Kasumi-1 (cell line): ENCODE data around the gene NAA15.
A peak's percentile ranks its signal among the peaks of the same experiment; 100 is the strongest.
"Not testable (repeated sequence)": the region's sequence is repeated elsewhere in the genome, so short reads cannot be mapped to it uniquely, and the experiment has no call there.

Experiments used
- DNase-seq, 2 experiments: peaks; one replicate each; lab custom pipeline; 2025; lab: John Stamatoyannopoulos, UW

The NAA15 gene

DNA sequence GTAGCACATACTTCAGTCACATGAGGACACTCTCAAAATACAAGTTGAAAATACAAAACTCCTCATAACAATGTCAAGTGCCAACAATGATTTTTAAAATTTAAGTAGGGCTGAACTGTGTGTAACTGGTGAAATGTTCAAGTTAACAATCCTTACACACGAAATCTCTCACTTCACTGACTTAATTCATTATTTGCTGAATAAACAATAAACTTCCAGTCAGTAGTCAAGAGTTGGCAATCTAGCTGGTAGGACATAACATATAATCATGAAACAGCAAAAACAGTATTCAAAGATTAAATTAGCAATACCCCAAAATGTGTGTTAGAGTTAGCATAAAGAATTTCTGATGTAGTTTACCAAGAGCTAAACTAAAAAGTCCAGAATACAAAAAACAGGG, 150.7 kb downstream of the NAA15 start:
- DNase-seq: no peak

DNA sequence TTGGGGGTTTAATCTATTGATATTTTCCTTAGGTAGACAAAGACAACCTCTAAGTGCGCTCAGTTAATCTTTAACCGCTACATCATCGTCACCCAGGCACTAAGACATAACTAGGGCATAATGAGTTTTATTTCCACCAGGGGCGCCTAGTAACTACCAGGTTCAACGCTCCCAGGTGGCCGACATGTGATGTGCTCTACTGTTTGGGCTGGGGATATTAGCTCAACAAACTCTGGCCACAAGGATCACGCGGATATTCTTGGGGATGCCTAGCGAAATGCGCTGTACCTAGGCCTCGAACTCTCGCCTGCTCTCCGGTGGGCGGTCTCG, 151.7 kb downstream of the NAA15 start:
- peak; percentile 84 to 91 for DNase-seq

DNA sequence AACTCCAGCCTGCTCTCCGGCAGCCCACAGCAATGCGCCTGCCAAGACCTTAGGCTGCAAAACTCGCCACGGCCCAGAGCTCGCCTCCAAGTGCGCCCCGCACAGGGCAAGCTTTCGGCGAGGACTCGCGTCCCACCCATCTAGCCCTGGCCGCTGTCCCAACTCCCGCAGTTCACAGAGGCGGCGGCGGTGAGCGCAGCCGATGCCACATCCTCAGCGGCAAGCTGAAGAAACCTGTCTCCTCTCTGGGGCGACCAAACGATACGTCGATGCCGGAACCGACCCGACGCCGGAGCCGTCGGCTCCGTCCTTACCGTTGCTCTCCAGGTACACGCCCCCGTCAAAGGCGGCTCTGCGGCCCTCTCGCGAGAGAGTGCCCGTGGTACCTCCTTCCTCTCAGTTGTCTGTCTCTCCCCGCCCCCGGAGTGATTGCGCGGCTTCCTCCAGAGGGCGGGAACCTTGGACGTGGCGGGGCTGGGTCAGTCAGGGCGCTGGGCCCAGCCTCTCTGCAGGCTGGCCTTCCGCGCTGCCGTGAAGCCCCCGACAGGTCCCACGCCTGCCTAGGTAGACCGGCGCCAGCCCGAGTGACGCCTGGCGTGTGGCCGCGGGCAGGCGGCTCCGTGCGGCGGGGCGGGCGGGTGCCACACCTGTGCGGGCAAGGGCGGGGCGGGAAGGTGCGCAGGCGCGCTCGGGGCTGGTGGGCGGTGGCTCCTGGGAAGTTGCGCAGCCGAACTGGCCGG, 152.2 kb downstream of the NAA15 start:
- peak; percentile 96 to 97 for DNase-seq

DNA sequence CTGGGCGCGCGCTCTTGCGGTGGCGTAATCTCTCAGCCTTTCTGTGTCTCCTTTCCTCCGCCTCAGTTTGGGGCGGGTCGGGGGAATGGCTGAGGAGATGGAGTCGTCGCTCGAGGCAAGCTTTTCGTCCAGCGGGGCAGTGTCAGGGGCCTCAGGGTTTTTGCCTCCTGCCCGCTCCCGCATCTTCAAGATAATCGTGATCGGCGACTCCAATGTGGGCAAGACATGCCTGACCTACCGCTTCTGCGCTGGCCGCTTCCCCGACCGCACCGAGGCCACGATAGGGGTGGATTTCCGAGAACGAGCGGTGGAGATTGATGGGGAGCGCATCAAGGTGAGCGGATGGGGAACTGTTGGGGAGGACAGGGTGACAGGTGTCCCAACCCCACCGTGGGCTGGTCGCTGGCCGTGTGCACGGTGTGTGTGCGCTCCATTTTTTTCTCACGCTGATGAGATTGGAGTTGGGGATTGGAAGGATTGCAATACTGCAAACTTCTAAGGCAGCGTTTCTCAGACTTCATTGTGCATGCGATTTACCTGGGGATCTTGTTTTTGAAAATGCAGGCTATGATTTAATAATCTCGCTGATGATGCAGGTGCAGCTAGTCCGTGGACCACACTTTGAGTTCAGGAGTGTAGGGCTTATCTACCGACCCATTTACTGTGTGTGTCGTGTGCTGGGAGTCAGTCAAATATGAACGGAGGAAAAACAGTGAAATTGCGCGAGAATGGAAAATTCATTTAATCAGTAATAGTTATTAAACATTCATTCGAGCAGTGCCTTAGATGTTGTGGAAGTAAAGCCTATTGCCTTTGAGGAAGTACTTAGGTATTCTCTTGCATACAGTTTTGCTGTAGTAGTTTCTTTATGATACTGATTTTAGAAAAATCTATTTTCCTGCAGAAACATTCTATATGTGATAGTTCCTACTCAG, 153.1 kb downstream of the NAA15 start, which contains the start of gene RAB33B:
TSS of gene RAB33B (plus strand) at position 11 of the 935 bp plus-strand sequence. CDS start at position 86, 75 bp downstream.
- DNase-seq: peak; percentile 83 to 86

DNA sequence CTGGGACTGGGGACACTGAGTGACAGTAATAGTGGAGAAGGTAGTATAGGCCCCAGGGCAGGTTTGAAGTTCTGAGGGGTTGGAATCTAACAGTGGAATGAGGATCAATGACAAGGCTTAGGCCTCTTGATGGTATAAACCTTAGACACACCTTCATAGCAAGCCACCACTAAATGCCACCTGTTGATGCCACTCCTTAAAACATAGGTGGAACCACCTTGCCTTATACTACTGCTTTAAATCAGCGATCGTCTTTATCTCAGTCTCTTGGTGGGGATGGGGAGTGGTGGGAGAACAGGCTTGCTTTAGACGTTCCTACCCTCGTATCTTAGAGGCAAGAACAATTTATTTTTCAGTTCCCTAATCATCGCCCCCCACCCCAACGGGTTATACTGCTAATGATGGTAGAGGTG, 153.8 kb downstream of the NAA15 start:
- no peak for DNase-seq

DNA sequence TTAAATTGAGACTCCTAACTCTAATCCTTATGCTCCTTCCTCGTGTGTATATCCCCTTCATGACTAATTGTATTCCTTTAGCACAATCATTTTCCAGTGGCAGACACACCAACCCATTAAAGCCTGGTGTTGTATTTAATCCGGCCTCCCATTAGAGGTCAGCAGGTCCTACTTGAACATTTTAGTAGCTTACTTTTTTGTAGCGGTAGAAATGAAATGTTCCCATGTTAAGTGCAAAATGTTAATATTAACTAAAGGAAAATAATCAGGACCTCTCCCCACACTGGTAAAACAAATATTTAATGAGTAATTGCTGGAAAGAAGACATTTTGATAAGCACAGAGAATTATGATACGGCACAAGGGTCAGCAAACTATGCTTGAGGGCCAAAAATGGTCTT, 156.0 kb downstream of the NAA15 start:
- no peak for DNase-seq

DNA sequence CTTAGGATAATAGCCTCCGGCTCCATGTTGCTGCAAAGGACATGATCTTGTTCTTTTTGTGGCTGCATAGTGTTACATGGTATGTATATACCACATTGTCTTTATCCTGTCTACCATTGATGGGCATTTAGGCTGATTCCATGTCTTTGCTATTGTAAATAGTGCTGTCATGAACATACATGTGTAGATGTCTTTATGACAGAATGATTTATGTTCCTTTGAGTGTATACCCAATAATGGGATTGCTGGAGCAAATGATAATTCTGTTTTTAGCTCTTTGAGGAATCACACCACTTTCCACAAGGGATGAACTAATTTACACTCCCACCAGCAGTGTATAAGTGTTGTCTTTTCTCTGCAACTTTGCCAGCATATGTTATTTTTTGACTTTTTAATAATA, 157.2 kb downstream of the NAA15 start:
- DNase-seq: no peak

DNA sequence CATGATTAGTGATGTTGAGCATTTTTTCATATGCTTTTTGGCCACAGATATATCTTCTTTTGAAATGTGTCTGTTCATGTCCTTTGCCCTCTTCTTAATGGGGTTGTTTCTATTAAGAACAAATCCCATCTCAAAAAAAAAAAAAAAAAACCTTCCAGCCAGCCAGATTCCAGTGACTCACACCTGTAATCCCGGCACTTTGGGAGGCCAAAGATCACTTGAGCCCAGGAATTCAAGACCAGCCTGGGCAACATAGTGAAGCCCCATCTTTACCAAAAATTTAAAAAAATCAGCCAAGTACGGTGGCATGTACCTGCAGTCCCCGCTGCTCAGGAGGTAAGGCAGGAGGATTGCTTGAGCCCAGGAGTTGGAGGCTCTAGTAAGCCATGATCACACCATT, 157.7 kb downstream of the NAA15 start:
- DNase-seq: no peak

DNA sequence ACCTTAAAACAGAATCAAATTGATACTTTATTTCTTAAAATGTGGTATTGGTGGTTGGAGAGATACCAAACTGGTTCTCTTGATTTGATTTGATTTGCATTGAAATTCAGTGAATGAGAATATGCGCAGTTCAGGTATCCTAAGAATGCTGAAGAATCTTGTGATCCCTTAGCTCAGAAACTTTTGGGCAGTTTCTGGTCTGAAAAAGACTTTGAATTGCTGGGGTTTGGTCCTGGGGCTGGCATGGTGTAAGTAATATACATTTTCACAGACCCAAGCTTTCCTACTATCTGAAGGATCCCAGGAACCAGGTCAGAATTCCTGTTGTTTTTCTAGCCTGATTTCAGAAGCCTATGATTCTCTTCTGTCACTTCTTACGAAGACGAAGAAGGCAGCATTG, 159.3 kb downstream of the NAA15 start:
- DNase-seq: no peak

DNA sequence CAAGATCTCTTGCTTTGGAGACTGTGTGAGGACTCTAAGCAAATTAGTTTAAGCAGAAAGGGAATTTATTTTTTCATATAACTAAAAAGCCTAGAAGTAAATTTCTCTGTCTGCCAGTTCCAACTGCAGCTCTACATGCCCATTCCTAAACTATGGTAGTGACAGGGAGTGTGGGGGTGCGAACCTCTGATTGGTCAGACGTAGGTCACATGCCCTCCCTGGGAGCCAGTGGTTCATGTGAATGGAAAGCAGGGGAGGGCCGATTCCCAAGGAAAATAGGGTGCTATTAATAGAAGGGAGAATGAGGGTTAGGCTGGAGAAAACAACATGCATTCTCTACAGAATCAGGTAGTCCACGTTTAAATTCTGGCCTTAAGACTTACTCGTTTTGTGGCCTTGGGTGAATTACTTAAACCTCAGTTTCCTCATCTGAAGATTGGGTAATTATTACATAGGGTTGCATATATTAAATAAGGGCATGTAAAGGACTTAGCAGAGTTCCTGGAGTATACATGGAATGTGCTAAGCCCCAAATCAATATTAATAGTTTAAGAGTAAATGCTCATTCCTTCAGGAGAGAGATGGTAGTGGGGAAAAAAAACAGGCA, 159.8 kb downstream of the NAA15 start:
- DNase-seq: no peak

DNA sequence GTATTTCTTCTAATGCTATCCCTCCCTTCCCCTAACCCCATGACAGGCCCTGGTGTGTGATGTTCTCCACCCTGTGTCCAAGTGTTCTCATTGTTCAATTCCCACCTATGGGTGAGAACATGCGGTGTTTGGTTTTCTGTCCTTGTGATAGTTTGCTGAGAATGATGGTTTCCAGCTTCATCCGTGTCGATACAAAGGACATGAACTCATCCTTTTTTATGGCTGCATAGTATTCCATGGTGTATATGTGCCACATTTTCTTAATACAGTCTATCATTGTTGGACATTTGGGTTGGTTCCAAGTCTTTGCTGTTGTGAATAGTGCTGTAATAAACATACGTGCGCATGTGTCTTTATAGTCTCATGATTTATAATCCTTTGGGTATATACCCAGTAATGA, 163.2 kb downstream of the NAA15 start:
- DNase-seq: not testable (repeated sequence)

DNA sequence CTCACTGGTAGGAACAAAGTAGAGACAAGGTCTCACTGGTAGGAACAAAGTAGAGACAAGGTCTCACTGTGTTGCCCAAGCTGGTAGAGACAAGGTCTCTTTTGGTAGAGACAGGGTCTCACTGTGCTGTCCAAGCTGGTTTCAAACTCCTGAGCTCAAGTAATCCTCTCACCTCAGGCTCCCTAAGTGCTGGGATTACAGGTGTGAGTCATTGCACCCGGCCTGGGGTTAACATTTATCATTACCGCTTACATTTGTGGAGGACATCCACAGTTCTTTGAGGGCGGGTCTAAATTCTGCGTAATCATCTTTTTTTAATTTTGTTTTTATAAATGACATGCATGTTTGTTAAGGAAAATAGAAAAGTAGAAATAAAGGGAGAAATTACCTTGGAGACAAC, 164.6 kb downstream of the NAA15 start:
- no peak for DNase-seq

DNA sequence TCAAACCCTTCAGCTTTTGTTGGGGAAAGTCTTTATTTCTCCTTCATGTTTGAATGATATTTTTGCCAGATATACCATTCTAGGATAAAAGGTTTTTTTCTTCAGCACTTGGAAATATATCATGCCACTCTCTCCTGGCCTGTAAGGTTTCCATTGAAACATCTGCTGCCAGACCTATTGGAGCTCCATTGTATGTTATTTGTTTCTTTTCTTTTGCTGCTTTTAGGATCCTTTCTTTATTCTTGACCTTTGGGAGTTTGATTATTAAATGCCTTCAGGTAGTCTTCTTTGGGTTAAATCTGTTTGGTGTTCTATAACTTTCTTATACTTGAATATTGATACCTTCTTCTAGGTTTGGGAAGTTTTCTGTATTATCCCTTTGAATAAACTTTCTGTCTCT, 167.5 kb downstream of the NAA15 start:
- DNase-seq: not testable (repeated sequence)

DNA sequence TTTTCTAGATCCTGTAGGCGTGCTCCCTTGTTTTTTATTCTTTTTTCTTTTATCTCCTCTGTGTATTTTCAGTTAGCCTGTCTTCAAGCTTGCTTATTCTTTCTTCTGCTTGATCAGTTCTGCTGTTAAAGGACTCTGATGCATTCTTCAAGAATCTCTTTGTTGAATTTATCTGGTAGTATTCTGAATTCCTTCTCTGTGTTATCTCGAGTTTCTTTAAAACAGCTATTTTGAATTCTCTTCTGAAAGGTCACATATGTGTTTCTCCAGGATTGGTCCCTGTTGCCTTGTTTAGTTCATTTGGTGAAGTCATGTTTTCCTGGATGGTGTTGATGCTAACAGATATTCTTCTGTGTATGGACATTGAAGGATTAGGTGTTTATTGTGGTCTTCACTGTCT, 167.9 kb downstream of the NAA15 start:
- no peak for DNase-seq
